Gastroesophageal sphincter (tissue), 4 donors: ENCODE results near the gene RASAL3. TPM values are rescaled to one million over a fixed set of nuclear protein-coding genes. Genes with fewer than 3 reads are reported as not detected.

Experiments
- ATAC-seq: fragments of 150-250 bp; one replicate; pipeline ENCODE4 v1.9.1; 2016; ENCODE audit warnings: mild to moderate bottlenecking, moderate library complexity
- H3K27ac ChIP-seq, 4 donors: fragments of 200-600 bp; sonication (generic) in 3 of 4; 1 replicate in 3 of 4; 2 replicates in 1 of 4; pipeline ENCODE4 v1.5.1; 2016 to 2019
- H3K27me3 ChIP-seq: fragments of 200-600 bp; sonication (generic); one replicate; pipeline ENCODE4 v1.5.1; 2019
- H3K36me3 ChIP-seq, 2 donors: fragments of 200-600 bp; sonication (generic); one replicate each; pipeline ENCODE4 v1.5.1; 2019; ENCODE audit warnings: control low read depth in 1 of 2
- H3K4me1 ChIP-seq, 3 donors: fragments of 200-600 bp; sonication (generic); 1 replicate in 2 of 3; 2 replicates in 1 of 3; pipeline ENCODE4 v1.5.1; 2016 to 2019; ENCODE audit warnings: control low read depth in 2 of 3
- H3K4me3 ChIP-seq, 2 donors: fragments of 200-600 bp; sonication (generic); one replicate each; pipeline ENCODE4 v1.5.1; 2019; ENCODE audit warnings: mild to moderate bottlenecking in 1 of 2, moderate library complexity in 1 of 2
- H3K9me3 ChIP-seq, 3 donors: fragments of 200-600 bp; sonication (generic); one replicate each; pipeline ENCODE4 v1.5.1; 2017 to 2019; ENCODE audit warnings: control low read depth in 2 of 3
- EP300 ChIP-seq: sonication (generic); formaldehyde crosslinking; IDR thresholded peaks from one replicate; pipeline ENCODE4 v1.6.1; 2017; ENCODE audit warnings: antibody characterized with exemption, mild to moderate bottlenecking
- POLR2A ChIP-seq, 2 donors: fragments of 450-650 bp; IDR thresholded peaks; one replicate each; pipeline ENCODE4 v1.6.1; 2017; ENCODE audit warnings: antibody characterized with exemption in 2 of 2, mild to moderate bottlenecking in 2 of 2, moderate library complexity in 1 of 2
- POLR2AphosphoS5 ChIP-seq: sonication (generic); formaldehyde crosslinking; IDR thresholded peaks from one replicate; pipeline ENCODE4 v1.6.1; 2017; ENCODE audit warnings: antibody characterized with exemption
- WGBS, 2 donors: methylation state at CpG; one replicate each; pipeline ENCODE4 v1.1.5; 2018; ENCODE audit warnings: low coverage in 1 of 2; 5-methylcytosine and 5-hydroxymethylcytosine counted together
- total RNA-seq, 4 donors: library from RNA; depleted of rRNA; stranded (reverse); fragments of >200 nt; gene quantifications; one replicate each; pipeline ENCODE4 v1.1.0, GENCODE V29; 2016
- TF ChIP-seq, protein P1 (sequence below), 4 experiments: fragments of 200-600 bp in 2 of 4; fragments of 450-650 bp in 2 of 4; sonication (generic) in 1 of 4; IDR thresholded peaks; one replicate each; pipeline ENCODE4 v1.5.1; 2017 to 2019; ENCODE audit warnings: antibody characterized with exemption in 4 of 4, mild to moderate bottlenecking in 2 of 4, moderate library complexity in 2 of 4

Gene RASAL3
- total RNA-seq, 4 donors from 2014 or later, result 1.3 to 3.1 (median 2.1) TPM

DNA sequence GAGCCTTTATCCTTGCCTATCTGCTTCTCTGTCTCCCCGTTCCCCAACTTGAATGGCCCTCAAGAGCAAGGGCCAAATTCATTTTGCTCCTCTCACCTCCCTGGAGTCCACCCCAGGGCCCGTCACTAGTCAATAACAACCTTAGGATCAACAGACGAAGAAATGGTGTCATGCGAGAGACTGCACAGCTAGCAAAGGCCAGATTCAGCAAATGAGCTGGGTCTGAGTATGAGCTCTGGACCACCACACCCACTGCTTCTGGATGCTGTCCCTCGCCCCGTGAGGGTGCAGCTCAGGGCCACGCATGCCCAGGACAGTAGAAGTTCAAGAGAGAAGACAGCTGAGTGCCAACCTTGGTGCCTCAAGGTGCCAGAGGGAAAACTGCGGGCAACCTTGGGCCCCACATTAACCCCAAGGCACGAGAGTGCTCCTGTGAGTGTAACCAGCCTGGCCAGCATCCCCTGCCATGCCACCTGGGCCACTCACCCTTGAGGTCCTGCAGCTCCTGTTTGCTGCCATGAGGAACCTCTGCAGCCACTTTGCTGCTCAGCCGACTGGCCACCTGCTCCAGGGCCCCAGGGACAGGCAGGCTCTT is 33.7 kb downstream of the RASAL3 start:
- H3K4me1 ChIP-seq, result peaks cover 0 to 50% (median 24%) of the 10 kb centered on the region in 3 donors
- peak overlapping the region in 1 of 2 donors; percentile 92 for H3K4me3 ChIP-seq
- H3K27me3 ChIP-seq, result no peaks in the 10 kb centered on the region
- ATAC-seq, result no peak
- H3K36me3 ChIP-seq, result peaks cover 0 to 47% of the 10 kb centered on the region in 2 donors
- H3K27ac ChIP-seq, result no peak overlapping the region
- TF ChIP-seq, protein P1, sequence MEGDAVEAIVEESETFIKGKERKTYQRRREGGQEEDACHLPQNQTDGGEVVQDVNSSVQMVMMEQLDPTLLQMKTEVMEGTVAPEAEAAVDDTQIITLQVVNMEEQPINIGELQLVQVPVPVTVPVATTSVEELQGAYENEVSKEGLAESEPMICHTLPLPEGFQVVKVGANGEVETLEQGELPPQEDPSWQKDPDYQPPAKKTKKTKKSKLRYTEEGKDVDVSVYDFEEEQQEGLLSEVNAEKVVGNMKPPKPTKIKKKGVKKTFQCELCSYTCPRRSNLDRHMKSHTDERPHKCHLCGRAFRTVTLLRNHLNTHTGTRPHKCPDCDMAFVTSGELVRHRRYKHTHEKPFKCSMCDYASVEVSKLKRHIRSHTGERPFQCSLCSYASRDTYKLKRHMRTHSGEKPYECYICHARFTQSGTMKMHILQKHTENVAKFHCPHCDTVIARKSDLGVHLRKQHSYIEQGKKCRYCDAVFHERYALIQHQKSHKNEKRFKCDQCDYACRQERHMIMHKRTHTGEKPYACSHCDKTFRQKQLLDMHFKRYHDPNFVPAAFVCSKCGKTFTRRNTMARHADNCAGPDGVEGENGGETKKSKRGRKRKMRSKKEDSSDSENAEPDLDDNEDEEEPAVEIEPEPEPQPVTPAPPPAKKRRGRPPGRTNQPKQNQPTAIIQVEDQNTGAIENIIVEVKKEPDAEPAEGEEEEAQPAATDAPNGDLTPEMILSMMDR (IDR thresholded peaks at IDR 0.05), result no peak
- TF ChIP-seq EP300 (no peak), POLR2A (IDR thresholded peaks at IDR 0.05) (no peak), POLR2AphosphoS5 (no peak)
- H3K9me3 ChIP-seq, result no peaks in the 10 kb centered on the region
- WGBS, 2 donors, result 40 to 80% methylated on average over 1 of the region's 10 CpGs

DNA sequence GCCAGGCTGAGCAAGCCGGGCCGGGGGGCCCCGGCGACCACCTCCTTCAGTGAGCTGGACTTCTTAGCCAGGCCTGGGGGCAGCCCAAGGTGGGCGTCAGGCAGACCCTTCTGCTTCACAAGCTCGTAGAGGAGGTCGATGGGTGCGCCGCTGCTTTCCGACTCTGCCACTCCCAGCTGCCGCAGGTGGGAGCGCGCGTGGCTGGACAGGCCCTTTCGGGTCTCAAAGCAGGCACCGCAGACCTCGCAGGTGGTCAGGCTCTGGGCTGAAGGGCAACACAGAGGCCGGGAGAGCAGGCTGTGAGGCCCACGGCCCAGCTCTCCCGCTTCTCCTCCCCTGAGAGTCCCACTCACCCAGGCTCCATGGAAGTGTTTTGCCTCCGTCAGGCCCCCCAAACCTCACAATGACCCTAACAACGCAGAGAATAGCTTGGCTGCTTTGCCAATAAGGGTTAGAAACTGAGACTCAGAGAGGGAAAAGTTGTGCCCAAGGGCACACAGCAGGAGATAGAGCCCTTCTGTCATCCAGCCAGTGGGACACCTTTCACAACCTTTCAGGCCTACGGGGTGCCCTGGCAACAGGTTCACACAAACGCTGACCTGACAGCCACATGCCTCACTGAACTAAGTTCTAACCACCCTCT is 34.4 kb downstream of the RASAL3 start:
- Histone ChIP-seq H3K9me3 (no peaks in the 10 kb centered on the region), H3K27ac (no peak overlapping the region), H3K4me1 (peaks cover 0 to 50% (median 24%) of the 10 kb centered on the region in 3 donors), H3K4me3 (no peak overlapping the region), H3K27me3 (no peaks in the 10 kb centered on the region), H3K36me3 (peaks cover 0 to 54% of the 10 kb centered on the region in 2 donors)
- no peak for ATAC-seq
- WGBS, 2 donors, result 71 to 80% methylated on average over 1 of the region's 24 CpGs
- TF ChIP-seq, protein P1 (IDR thresholded peaks at IDR 0.05), result no peak
- TF ChIP-seq EP300 (no peak), POLR2AphosphoS5 (no peak), POLR2A (IDR thresholded peaks at IDR 0.05) (no peak)

DNA sequence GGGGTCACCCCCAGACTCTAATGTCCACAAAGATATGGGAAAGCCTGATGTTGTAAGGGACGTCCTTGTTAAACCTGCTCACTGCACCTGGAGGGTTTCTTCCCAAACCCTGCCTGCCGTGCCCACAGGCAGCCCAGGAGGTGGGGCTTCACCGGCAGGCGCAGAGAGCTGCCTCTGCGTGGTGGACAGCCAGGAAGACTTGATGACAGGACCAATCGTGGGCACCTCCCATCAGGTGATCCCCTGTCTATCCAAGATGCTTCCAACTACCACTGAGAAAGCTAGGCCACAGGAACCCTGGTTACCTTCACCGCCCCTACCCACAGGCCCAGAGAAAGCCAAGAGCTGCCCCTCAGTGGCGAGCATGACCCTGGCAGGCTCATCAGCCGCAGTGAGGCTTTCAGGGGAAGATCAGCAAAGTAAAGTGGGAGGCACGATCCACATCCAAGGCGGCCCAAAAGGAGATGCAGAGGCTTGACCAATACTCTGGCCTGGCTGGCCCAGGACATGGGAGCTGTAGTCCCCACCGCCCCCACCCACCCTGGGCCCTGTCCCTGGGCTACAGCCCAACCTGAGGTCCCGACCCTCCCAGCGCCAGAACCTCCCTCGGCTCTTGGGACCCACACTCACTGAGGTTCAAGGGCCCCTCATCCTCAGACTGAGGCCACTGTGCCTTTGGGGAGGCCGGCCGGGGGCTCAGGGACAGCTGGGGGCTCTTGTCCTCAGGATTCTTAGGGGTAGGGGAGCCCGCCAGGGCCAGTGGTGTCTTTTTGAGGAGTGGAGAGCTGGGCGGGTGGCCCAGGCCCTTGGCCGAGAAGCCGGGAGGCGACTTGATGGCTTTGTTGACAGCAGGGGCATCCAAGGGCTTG is 35.2 kb downstream of the RASAL3 start:
- H3K4me1 ChIP-seq, result peaks cover 0 to 50% (median 24%) of the 10 kb centered on the region in 3 donors
- no peaks in the 10 kb centered on the region for H3K9me3 ChIP-seq
- H3K27ac ChIP-seq, result no peak overlapping the region
- no peak for ATAC-seq
- no peak overlapping the region for H3K4me3 ChIP-seq
- TF ChIP-seq, protein P1 (IDR thresholded peaks at IDR 0.05), result no peak
- TF ChIP-seq POLR2A (IDR thresholded peaks at IDR 0.05), result no peak
- no peak for TF ChIP-seq EP300
- no peak for TF ChIP-seq POLR2AphosphoS5
- H3K27me3 ChIP-seq, result no peaks in the 10 kb centered on the region
- H3K36me3 ChIP-seq, result peaks cover 0 to 61% of the 10 kb centered on the region in 2 donors
- WGBS, 2 donors, result no CpG with 5 or more reads among the region's 22 CpGs

DNA sequence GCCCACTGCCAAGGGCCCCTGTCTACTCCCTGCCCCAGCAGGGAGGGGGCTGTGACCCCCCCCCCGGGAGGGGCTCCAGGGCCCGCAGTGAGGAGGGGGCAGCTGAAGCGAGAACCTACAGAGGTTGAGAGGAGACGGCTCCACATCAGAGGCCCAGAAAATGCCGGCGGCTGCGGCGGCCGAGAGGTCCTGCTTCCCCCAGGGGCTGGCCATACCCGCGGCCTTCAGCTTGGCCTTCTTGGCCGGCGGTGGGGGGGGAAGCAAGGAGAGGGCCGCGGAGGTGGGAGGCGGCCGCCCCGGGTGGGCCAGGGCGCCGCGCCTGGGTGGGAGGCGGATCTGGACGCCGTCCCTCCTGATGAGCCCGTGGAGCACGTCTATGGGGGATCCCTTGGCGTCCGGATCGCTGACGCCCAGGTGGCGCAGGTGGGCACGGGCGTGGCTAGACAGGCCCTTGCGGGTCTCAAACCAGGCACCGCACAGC is 36.3 kb downstream of the RASAL3 start:
- WGBS, 2 donors, result no CpG with 5 or more reads among the region's 35 CpGs
- peaks cover 0 to 73% of the 10 kb centered on the region in 2 donors for H3K36me3 ChIP-seq
- H3K4me3 ChIP-seq, result no peak overlapping the region
- H3K4me1 ChIP-seq, result peaks cover 0 to 40% (median 21%) of the 10 kb centered on the region in 3 donors
- H3K27me3 ChIP-seq, result no peaks in the 10 kb centered on the region
- TF ChIP-seq POLR2AphosphoS5, result no peak
- TF ChIP-seq EP300, result no peak
- TF ChIP-seq, protein P1 (IDR thresholded peaks at IDR 0.05), result no peak
- no peak for TF ChIP-seq POLR2A (IDR thresholded peaks at IDR 0.05)
- ATAC-seq, result no peak
- no peak overlapping the region for H3K27ac ChIP-seq
- H3K9me3 ChIP-seq, result peaks cover 0 to 6% (median 0%) of the 10 kb centered on the region in 3 donors
